HG03039 (cell line): ENCODE results near the gene LYSMD3.

Experiments used
- ATAC-seq: cut with Tn5 transposase; IDR thresholded peaks from one replicate; pipeline ENCODE4 v1.9.1; 2021; ENCODE audit warnings: mild to moderate bottlenecking, moderate library complexity; ENCODE audit not compliant: unreplicated experiment

LYSMD3 gene

GRCh38 chr5:90548069-90548593, 18.7 kb upstream of the LYSMD3 start:
- no peak for ATAC-seq

GRCh38 chr5:90547072-90547536, 17.7 kb upstream of the LYSMD3 start:
- ATAC-seq: no peak

GRCh38 chr5:90546216-90546837, 16.9 kb upstream of the LYSMD3 start:
- no peak for ATAC-seq

- ATAC-seq: no peak
Measured at GRCh38 chr5:90545511-90545910, 16.1 kb upstream of the LYSMD3 start.

GRCh38 chr5:90542827-90543519, 13.6 kb upstream of the LYSMD3 start:
- no peak for ATAC-seq

GRCh38 chr5:90534922-90535321, 5.5 kb upstream of the LYSMD3 start:
- no peak for ATAC-seq

DNA sequence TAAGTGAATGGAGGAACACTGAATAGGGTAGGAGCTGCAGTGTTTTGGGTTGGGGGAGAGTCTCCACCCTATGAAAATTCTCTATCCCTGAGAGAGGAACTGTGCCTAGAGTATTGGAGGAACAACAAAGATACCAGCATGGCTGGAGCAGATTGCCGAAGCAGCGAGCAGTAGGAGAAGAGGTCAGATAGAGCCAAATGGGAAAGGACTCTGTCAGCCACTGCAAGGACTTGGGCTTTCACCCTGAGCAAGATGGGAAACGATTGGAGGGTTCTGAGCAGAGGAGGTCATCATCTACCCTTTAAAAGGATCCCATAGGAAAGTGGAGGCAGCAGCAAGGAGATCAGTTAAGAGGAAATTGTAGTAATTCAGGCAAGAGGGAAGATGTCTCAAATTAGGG, 4.4 kb upstream of the LYSMD3 start:
- no peak for ATAC-seq

DNA sequence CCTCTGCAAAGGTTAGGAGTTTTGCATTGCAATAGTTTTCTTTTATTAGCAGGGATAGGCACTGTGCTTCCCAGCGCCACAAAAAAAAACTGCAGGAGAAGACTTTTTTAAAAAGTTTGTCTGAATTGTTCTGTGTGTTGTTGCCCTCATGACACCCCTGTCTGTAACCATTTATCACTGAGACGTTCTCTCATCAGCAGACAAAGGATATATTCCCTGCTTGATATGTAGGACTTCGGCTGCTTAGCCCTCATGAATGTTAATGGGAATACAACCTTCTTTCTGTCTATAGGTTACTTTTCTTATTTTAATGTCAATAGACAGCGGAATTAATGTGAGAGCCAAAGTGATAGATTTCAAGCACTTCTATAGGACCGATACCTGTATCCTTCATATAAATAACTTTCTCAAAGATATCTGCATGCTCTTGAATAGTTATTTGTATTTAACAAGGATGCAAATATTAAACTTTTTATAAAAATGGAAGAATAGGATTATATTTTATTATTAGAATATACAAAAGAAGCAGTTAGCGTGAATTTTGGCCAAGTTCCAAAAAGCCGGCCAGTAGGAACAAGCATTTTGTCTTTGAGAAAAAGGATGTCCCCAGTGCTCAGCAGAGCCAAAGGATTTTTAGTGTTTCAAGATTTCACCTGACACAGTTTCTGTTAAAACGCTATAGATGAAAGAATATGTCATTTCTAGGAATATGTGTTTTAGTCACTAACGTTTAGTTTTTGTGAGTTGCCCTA, 1.5 kb upstream of the LYSMD3 start:
- no peak for ATAC-seq

DNA sequence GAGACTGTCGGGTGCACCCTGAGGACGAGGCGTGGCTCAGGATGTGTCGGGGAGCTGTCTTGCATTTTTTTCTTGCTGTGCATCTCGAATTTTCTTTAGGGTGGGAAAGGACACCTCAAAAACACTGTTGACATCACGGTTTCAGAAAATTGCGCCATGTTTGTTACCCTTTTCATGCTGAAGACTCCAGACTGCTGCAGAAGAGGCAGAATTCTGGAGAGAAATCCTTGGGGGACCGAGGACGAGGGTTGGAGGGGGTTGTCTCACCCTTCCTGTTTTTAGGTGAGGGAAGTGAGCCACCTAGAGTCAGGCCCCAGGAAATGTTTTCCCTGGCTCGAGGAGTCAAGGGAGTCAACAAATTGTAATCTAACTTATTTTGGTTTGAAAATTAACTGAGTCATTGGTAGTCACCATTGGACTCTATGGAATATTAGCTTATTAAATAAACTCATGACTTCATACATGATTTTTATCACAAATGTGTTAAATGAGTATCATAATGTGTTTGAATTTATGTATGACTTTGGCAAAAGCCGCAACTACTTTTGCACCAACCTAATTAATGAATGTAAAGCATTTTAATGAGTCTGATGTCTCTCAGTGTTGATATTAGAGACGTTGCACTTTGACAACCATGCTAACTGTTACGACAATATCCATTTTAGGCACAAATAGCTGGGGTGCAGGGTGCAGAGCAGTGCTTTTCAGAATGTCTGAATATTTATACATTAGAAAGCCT, 724 bp upstream of the LYSMD3 start:
- peak; percentile 39 for ATAC-seq

GRCh38 chr5:90528601-90529193, 687 bp downstream of the LYSMD3 start:
- peak; percentile 3 for ATAC-seq

DNA sequence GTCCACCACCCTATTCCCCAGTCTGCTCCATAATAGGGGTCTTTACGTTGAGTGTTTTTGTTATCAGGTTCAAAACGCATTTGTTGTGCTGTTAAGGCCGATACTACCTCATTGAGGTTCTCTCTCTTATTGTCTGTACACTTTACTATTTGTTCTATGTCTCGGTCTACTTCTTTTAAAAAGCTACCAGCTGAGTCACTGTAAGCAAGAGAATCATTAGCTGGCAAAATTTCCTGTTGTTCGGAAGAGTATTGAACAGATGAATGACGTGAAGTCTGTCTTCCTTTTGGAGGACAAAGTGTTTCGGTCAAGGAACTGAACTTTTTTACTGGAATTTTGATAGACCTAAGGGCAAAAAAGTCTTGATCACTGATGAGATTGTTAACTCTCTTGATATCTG, 10.3 kb downstream of the LYSMD3 start:
- no peak for ATAC-seq

- ATAC-seq: no peak
Measured at GRCh38 chr5:90518661-90519060, 10.7 kb downstream of the LYSMD3 start.

- ATAC-seq: no peak
Measured at GRCh38 chr5:90514520-90514919, 14.9 kb downstream of the LYSMD3 start.

DNA sequence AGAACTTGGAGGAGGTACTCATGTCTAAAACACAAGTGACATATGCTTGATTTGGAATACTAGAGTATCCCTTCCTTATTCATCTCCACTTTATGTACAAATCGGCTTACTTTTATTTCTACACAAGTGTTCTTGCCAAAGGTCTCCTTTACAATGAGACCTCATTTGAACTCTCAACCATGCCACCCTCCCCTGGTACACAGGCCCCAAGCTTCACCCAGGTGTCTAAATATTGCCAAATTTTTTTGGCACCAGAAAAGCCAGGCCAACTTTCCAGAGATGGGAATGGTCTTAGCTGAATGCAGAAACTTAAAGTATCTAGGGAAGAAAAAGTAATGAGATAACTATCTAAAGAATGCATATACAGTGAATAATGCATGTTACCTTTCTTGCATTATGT, 18.9 kb downstream of the LYSMD3 start:
- no peak for ATAC-seq

DNA sequence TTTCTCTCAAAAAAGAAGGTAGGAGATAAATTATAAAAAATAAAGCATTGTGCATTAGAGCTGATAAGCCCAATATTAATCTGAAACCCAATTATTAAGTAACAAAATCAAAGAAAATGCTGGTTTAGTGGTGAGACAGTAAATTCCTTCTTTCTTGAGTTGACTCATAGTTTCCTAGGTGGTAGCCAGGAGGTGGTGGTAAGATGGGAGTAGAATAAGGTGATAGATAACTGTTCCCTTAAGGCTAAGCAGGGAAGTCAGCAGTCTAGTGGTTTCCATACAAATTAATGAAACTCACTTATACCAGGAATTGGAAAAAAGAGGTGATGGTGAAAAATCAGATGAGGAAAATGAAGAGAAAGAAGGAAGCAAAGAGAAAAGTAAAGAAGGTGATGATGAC, 23.2 kb downstream of the LYSMD3 start:
- no peak for ATAC-seq

GRCh38 chr5:90504743-90505142, 24.6 kb downstream of the LYSMD3 start:
- ATAC-seq: no peak

- ATAC-seq: no peak
Measured at GRCh38 chr5:90503596-90503995, 25.8 kb downstream of the LYSMD3 start.

DNA sequence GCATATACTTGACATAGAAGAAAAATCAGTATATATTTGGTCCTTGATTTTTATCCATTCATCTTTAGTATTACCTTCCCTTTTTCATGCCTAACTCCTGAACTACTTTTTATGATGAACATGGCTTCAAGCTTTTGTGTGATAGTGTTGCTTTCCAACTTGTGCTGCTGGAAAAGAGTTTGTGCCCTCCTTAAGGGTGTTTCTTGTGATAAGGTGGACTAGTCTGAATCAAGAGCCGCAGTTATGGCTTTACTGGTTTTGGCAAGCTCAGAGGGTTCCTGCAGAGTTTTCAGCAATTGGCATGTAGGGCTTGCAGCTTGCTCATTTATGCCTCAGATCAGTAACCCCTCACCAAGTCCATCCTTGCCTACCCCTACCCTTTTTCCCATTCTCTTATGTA, 34.2 kb downstream of the LYSMD3 start:
- no peak for ATAC-seq

DNA sequence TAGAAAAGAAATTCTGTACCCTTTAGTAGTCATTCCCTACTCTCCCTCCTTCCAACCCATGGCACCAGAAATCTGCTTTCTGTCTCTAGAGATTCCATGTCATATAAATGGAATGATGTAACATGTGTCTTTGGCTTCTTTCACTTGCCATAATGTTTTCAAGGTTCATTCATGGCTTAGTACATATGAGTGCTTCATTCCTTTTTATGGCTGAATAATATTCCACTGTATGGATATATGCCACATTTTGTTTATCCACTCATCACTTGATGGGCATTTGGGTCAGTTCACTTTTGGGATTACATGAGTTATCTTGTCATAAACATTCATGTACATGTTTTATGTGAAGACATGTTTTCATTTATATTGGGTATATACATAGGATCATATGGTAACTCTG, 35.3 kb downstream of the LYSMD3 start:
- no peak for ATAC-seq

DNA sequence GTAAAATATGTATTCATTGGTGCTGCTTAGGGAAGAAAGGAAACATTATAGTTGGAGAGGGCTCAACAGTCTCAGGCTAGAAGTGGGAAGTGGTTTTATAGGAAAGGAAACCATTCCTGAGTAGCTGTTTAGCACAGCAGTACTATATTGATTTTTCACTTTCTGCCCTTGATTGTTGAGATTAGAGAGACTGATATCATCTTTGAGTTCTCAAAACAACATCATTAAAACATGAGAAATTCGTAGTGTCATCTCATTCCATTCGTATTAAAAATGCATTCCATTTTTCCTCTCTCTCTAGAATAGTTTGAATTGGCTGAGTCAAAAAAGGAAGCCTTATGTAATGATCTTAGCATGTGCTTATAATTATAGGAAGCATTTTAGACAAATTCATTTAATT, 40.6 kb downstream of the LYSMD3 start:
- ATAC-seq: no peak

GRCh38 chr5:90484540-90484939, 44.8 kb downstream of the LYSMD3 start:
- ATAC-seq: no peak
